Left ventricle myocardium inferior (tissue), 1 donor: ENCODE data around the gene PKP4. TPM values are rescaled to one million over a fixed set of nuclear protein-coding genes. Genes with fewer than 3 reads are reported as not detected.

Source experiments
- DNase-seq: peaks from one replicate; pipeline ENCODE4 v3.0.0-alpha.2; 2020
- H3K27ac ChIP-seq: fragments of 200-600 bp; replicated peaks from 2 replicates; pipeline ENCODE4 v1.8.0; 2021
- H3K27me3 ChIP-seq: fragments of 200-600 bp; 2 replicates; pipeline ENCODE4 v1.8.0; 2021; ENCODE audit warnings: low read depth
- H3K36me3 ChIP-seq: fragments of 200-600 bp; 2 replicates; pipeline ENCODE4 v1.8.0; 2021
- H3K4me1 ChIP-seq: fragments of 200-600 bp; 2 replicates; pipeline ENCODE4 v1.8.0; 2021
- H3K4me3 ChIP-seq: fragments of 200-600 bp; 2 replicates; pipeline ENCODE4 v1.8.0; 2021; ENCODE audit warnings: mild to moderate bottlenecking, moderate library complexity
- H3K9me3 ChIP-seq: fragments of 200-600 bp; replicated peaks from 2 replicates; pipeline ENCODE4 v1.8.0; 2021
- CTCF ChIP-seq: fragments of 200-600 bp; IDR thresholded peaks from 2 replicates; pipeline ENCODE4 v1.8.0; 2021; ENCODE audit warnings: antibody characterized with exemption, mild to moderate bottlenecking, borderline replicate concordance
- intact Hi-C: fragments of 100-400 bp; cut with micrococcal nuclease; formaldehyde crosslinking; loops from one replicate; pipeline ENCODE4 v1.11.0; 2022
- total RNA-seq: library from RNA; stranded (reverse); fragmentation: NEBNext Ultra II Directional; extraction: Animal tissue kit (Norgen Biotek cat#: 25700); gene quantifications from one replicate; pipeline ENCODE4 v1.2.1, GENCODE V29; 2021
- donor health status: DM: no; HTN: yes; CAD: no; lungs with severe emphysema.

The PKP4 gene
- total RNA-seq, 1 donor from 2014 or later, result 47.6 TPM

- no peak for TF ChIP-seq CTCF
- Histone ChIP-seq H3K4me3 (no peak overlapping the region), H3K27ac (peak overlapping the region; percentile 38), H3K27me3 (no peaks in the 10 kb centered on the region), H3K4me1 (peaks cover 46% of the 10 kb centered on the region), H3K36me3 (peaks cover 5% of the 10 kb centered on the region), H3K9me3 (peaks cover 7% of the 10 kb centered on the region)
- intact Hi-C loops, result no loop called here
- DNase-seq, result no peak
Measured at GRCh38 chr2:158477202-158477601, 20.4 kb downstream of the PKP4 start.

- Histone ChIP-seq H3K9me3 (peaks cover 2% of the 10 kb centered on the region), H3K4me1 (peaks cover 46% of the 10 kb centered on the region), H3K27ac (peak overlapping the region; percentile 38), H3K4me3 (no peak overlapping the region), H3K27me3 (no peaks in the 10 kb centered on the region), H3K36me3 (no peaks in the 10 kb centered on the region)
- DNase-seq, result no peak
- TF ChIP-seq CTCF, result no peak
- intact Hi-C loops, result no loop called here
Measured at GRCh38 chr2:158478237-158478636, 21.5 kb downstream of the PKP4 start.

- Histone ChIP-seq H3K27me3 (no peaks in the 10 kb centered on the region), H3K4me1 (peaks cover 46% of the 10 kb centered on the region), H3K9me3 (no peaks in the 10 kb centered on the region), H3K27ac (peak overlapping the region; percentile 38), H3K4me3 (no peak overlapping the region), H3K36me3 (no peaks in the 10 kb centered on the region)
- TF ChIP-seq CTCF, result no peak
- intact Hi-C loops, result no loop called here
- no peak for DNase-seq
Measured at GRCh38 chr2:158478816-158479215, 22.1 kb downstream of the PKP4 start.

GRCh38 chr2:158481116-158481515 lies 24.4 kb downstream of the PKP4 start:
- H3K27ac ChIP-seq, result no peak overlapping the region
- peaks cover 48% of the 10 kb centered on the region for H3K4me1 ChIP-seq
- H3K9me3 ChIP-seq, result no peaks in the 10 kb centered on the region
- H3K4me3 ChIP-seq, result no peak overlapping the region
- TF ChIP-seq CTCF, result no peak
- intact Hi-C loops, result no loop called here
- no peaks in the 10 kb centered on the region for H3K27me3 ChIP-seq
- DNase-seq, result no peak
- H3K36me3 ChIP-seq, result no peaks in the 10 kb centered on the region

- Histone ChIP-seq H3K4me3 (no peak overlapping the region), H3K36me3 (no peaks in the 10 kb centered on the region), H3K27ac (no peak overlapping the region), H3K4me1 (peaks cover 48% of the 10 kb centered on the region), H3K27me3 (no peaks in the 10 kb centered on the region), H3K9me3 (no peaks in the 10 kb centered on the region)
- intact Hi-C loops, result no loop called here
- DNase-seq, result no peak
- TF ChIP-seq CTCF, result no peak
Measured at GRCh38 chr2:158482594-158482993, 25.8 kb downstream of the PKP4 start.
